OCI-LY1 (cell line): ENCODE results near the gene MYD88.

ENCODE experiments used
- CTCF ChIP-seq: fragments of 200-600 bp; sonication (generic), shearing (Covaris generic); IDR thresholded peaks from 2 replicates; pipeline ENCODE4 v1.5.1; 2017; ENCODE audit warnings: mild to moderate bottlenecking, antibody characterized with exemption, low read length, moderate library complexity, mixed read lengths
- EZH2 ChIP-seq: fragments of 200-600 bp; sonication (generic), shearing (Covaris generic); IDR thresholded peaks from 2 replicates; pipeline ENCODE4 v1.8.0; 2017; ENCODE audit warnings: borderline replicate concordance, mixed run types, mild to moderate bottlenecking, antibody characterized with exemption, low read length, moderate library complexity, mixed read lengths

DNA sequence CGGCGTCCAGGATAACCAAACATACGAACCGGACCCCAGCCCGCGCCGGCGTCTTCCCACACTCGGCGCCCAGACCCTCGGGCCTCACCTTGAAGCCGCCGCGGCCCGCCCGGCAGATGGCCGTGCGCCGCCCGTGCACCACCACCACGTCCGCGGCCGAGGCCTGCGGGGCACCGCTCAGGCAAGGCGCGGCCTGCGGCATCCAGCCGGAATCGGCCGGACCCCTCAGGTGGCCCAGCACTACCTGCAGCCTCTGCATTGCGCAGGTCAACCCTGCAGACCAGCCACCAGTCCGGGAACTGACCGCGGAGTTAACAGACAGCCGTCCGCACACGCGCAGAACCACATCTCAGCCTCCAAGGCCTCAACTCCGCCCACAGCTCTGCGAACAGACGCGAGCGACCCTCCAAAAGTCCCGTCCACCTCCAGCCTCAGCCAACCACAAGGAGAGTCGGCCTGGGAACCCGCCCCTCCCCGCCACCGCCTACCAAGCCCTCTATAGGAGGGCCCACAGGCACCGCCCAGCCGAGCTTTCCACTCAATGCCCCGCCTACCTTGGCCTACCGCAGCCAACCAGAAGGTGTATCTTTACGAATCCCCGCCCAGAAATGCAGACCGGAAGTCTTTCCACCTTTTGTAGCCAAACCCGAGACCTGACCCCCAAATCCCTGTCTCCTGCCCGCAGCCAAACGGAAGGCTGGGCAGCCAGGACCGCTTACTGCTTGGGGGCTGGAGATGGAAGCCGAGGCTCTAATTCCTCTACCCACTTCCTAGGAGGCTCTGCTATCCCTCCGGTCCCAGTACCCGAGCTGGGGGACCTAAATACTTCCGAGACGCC, 1.5 kb upstream of the MYD88 start, which contains the start of gene ACAA1:
- no peak for TF ChIP-seq CTCF
- TF ChIP-seq EZH2, result no peak
